Activated T-cell treated with anti-CD3 and anti-CD28 coated beads, Interleukin-2, amount 50 U/mL, for 24 hours (primary cell): ENCODE measurements around the gene STK32C.
"Not testable (repeated sequence)": the region's sequence is repeated elsewhere in the genome, so short reads cannot be mapped to it uniquely, and the experiment has no call there.

Experiments used
- DNase-seq: peaks from one replicate; pipeline ENCODE4 v3.0.0-alpha.2; 2020
- H3K27ac Mint-ChIP-seq: 2 replicates; pipeline ENCODE4 v1.8.0; 2020; ENCODE audit warnings: mild to moderate bottlenecking, mixed read lengths
- H3K27me3 Mint-ChIP-seq: 2 replicates; pipeline ENCODE4 v1.8.0; 2020; ENCODE audit warnings: mixed read lengths
- H3K36me3 Mint-ChIP-seq: 2 replicates; pipeline ENCODE4 v1.8.0; 2020; ENCODE audit warnings: low read depth, mixed read lengths
- H3K4me1 Mint-ChIP-seq: 2 replicates; pipeline ENCODE4 v1.8.0; 2020; ENCODE audit warnings: low read depth, mixed read lengths
- H3K4me3 Mint-ChIP-seq: 2 replicates; pipeline ENCODE4 v1.8.0; 2020; ENCODE audit warnings: mild to moderate bottlenecking, moderate library complexity, mixed read lengths
- H3K9me3 Mint-ChIP-seq: 2 replicates; pipeline ENCODE4 v1.8.0; 2020; ENCODE audit warnings: mixed read lengths

STK32C gene

DNA sequence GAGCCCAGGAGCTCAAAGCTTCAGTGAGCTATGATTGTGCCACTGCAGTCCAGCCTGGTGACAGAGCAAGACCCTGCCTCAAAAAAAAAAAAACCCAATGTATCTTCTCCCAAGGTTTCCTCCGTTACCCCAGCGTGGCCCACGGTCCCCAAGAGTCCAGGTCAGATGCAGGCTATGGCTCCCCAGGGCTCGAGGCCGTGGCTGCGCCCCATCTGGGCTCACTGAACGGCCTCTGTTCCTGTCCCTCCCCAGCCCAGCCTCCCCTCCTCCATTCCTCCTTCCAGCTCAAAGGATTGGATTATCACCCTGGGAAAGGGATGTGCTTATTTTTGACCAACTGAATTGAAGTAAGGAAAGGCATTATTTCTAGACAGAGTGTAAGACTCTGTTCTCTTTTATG is 31.0 kb downstream of the STK32C start:
- Mint-ChIP-seq H3K27ac (no peak overlapping the region), H3K4me3 (no peak overlapping the region), H3K4me1 (peaks cover 4% of the 10 kb centered on the region), H3K9me3 (no peaks in the 10 kb centered on the region), H3K27me3 (no peaks in the 10 kb centered on the region), H3K36me3 (no peaks in the 10 kb centered on the region)
- no peak for DNase-seq

DNA sequence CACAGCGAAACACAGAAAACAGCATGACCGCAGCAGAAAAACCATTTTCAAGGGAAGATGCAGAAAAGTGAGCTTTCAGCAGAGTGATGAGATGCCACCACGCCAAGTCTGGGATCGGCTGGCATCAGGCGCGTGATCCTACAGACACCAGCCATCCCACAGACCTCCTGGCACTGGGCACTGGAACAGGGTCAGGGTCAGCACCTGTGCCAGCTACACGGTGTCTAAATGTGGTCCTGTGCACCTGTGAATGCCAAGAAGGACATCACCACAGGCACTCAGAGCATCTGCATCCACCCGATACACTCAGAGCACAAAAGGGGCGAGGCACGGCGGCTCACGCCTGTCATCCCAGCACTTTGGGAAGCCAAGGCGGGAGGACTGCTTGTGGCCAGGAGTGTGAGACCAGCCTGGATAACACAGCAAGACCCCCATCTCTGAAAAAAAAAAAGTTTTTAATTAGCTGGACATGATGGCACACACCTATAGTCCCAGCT is 31.5 kb downstream of the STK32C start:
- DNase-seq = no peak
- Mint-ChIP-seq H3K27ac (no peak overlapping the region), H3K4me1 (peaks cover 4% of the 10 kb centered on the region), H3K27me3 (no peaks in the 10 kb centered on the region), H3K4me3 (no peak overlapping the region), H3K9me3 (no peaks in the 10 kb centered on the region), H3K36me3 (no peaks in the 10 kb centered on the region)

DNA sequence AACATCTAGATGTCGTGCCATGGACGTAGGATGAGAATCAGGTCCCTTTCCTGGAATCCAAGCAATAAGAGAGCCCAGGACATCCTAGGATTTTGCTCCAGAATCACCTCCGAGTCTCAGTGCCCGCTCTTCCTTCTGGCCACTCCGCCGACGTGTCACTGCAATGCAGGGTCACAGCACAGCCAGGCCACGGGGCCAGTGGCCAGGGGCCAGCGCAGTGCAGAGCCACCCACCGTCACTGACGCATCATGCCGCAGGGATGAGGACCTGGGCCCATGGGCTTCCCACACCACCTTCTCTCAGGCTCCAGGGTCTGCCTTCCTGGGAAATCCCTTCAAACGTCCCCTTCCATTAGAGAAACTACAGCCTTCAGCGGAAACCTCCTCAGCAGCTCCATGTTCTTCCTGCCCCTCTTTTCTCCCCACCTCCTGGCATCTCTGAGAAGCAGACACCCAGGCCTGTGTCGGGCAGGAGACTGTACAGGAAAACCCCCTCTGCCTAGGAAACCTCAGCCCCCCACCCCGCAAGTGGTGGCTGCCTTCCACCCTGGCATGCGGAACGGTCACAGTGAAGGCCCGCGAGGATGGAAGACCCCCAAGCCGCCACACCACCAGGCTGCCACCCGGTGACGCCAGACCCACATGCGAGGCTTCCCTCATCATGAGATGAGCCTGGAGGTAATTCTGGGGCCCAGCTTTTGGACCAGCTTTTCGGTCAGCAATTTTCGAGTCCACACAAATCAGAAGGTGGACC is 32.1 kb downstream of the STK32C start:
- Mint-ChIP-seq H3K4me1 (peaks cover 1% of the 10 kb centered on the region), H3K36me3 (no peaks in the 10 kb centered on the region), H3K27me3 (no peaks in the 10 kb centered on the region), H3K9me3 (no peaks in the 10 kb centered on the region), H3K4me3 (no peak overlapping the region), H3K27ac (no peak overlapping the region)
- DNase-seq = no peak

DNA sequence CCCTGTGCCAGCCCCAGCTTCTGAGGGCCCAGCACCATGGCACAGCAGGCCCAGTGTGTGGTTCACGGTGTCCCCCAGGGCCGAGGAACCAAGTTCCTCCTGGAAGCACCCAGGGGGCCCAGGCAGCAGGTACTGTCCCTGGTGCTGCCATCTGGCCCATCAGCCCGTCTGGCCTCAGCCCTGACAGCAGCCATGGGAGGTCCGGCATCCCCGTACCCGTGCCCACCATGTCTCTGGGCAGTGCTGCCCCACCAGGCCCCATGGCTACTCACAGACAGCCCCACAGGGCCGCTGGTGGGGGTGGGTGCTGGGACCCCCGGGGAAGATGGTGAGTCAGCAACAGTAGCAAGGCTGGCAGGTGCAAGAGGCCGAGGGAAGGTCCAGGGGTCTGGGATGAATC is 32.8 kb downstream of the STK32C start:
- Mint-ChIP-seq H3K4me3 (no peak overlapping the region), H3K4me1 (no peaks in the 10 kb centered on the region), H3K27me3 (no peaks in the 10 kb centered on the region), H3K9me3 (no peaks in the 10 kb centered on the region), H3K27ac (no peak overlapping the region), H3K36me3 (no peaks in the 10 kb centered on the region)
- DNase-seq = no peak

DNA sequence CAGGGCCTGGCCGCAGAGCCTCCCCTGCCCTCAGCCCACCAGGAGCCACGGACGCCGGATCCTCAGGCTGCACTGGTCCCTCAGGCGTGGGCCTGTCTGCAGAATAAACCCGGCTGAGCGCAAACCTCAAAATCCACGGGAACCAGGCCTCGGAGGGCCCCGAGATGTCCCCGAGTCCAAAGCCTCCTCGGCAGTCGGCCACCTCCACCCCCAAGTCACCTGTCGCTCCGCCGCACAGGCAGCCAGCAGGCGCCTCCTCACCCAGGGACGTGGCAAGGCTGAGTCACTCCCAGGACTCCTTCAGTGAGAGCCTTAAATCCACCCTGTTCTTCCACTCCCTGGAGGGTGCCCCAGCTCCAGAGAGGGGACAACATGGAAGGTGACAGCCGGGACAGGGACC is 33.2 kb downstream of the STK32C start:
- no peaks in the 10 kb centered on the region for H3K36me3 Mint-ChIP-seq
- no peak for DNase-seq
- H3K9me3 Mint-ChIP-seq = no peaks in the 10 kb centered on the region
- no peaks in the 10 kb centered on the region for H3K4me1 Mint-ChIP-seq
- no peak overlapping the region for H3K27ac Mint-ChIP-seq
- H3K4me3 Mint-ChIP-seq = no peak overlapping the region
- no peaks in the 10 kb centered on the region for H3K27me3 Mint-ChIP-seq

DNA sequence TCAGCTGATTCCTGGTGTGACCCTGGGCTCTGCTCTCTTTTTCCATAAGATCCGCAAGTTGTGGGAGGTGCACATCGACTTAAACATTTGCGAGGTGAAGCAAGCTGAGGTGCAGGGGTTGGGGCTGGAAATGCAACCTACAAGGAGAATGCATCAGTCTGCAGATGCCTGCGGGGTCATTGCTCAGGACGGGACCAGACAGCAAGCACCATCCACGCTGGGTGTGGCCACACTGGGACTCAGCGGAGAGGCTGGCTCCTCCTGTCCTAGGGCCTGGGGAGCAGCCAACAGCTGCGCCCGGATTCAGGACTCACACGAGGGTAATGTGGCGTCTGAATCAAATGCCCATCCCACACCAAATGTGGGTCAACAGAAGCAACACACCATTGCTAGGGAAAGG is 33.8 kb downstream of the STK32C start:
- Mint-ChIP-seq H3K27me3 (no peaks in the 10 kb centered on the region), H3K36me3 (no peaks in the 10 kb centered on the region), H3K4me3 (no peak overlapping the region), H3K27ac (no peak overlapping the region), H3K9me3 (no peaks in the 10 kb centered on the region), H3K4me1 (no peaks in the 10 kb centered on the region)
- DNase-seq = no peak

DNA sequence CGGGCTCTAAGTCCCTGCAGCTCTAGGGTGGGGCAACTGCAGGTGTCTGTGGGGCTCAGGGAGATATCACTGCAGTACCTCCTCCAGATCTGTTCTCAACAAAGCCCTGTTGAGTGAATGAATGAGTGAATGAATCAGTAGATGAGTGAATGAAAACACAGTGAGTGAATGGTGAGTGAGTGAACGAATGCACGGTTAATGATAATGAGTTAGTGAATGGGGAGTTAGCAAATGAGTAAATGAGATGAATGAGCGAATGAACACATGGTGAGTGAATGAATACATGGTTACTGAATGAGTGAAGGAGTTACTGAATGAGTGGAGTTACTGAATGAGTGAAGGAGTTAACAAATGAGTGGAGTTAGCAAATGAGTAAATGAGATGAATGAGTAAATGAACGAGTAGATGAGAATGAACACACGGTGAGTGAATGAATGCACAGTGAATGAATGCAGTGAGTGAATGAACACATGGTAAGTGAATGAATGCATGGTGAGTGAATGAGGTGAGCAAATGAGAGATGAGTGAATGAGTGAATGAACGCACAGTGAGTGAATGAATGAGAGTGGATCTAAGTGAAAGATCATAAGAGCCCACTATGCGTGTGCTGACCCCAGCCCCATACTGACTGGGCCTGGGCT is 34.3 kb downstream of the STK32C start:
- no peaks in the 10 kb centered on the region for H3K36me3 Mint-ChIP-seq
- no peak overlapping the region for H3K27ac Mint-ChIP-seq
- H3K9me3 Mint-ChIP-seq = no peaks in the 10 kb centered on the region
- no peaks in the 10 kb centered on the region for H3K27me3 Mint-ChIP-seq
- DNase-seq = no peak
- no peak overlapping the region for H3K4me3 Mint-ChIP-seq
- H3K4me1 Mint-ChIP-seq = no peaks in the 10 kb centered on the region

DNA sequence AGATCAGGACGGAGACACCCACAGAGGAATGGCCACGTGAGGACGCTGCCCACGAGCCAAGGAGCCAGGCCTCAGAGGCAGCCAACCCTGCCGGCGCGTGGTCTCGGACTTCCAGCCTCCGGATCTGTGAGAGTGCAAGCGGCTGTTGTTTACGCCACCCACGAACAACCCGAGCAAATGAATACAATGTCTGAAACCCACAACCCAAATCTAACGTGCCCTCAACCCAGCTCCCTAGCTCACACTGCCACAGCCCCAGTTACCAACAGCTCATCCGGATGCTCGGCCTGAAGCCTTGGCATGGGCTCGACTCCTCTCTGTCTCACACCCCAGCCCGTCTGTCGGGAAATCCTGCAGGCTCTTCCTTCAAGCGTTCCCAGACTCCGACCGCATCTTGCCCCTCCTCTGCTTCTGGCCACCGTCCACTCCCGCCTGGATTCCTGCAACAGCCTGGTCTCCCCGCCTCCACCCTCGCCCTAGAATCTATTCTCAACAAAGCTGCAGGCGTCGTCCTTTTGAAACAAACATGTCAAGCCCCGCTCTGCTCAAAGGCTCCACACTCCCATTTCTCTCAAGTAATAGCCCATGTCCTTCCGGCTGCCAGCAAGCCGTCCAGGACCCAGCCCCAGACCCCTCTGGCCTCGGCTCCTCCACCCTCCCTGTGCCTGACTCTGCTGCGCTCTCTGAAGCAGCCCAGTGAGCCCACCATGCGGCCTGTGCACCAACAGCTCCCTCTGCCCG is 35.3 kb downstream of the STK32C start:
- Mint-ChIP-seq H3K36me3 (no peaks in the 10 kb centered on the region), H3K4me3 (no peak overlapping the region), H3K27me3 (no peaks in the 10 kb centered on the region), H3K4me1 (no peaks in the 10 kb centered on the region), H3K27ac (no peak overlapping the region), H3K9me3 (no peaks in the 10 kb centered on the region)
- no peak for DNase-seq

DNA sequence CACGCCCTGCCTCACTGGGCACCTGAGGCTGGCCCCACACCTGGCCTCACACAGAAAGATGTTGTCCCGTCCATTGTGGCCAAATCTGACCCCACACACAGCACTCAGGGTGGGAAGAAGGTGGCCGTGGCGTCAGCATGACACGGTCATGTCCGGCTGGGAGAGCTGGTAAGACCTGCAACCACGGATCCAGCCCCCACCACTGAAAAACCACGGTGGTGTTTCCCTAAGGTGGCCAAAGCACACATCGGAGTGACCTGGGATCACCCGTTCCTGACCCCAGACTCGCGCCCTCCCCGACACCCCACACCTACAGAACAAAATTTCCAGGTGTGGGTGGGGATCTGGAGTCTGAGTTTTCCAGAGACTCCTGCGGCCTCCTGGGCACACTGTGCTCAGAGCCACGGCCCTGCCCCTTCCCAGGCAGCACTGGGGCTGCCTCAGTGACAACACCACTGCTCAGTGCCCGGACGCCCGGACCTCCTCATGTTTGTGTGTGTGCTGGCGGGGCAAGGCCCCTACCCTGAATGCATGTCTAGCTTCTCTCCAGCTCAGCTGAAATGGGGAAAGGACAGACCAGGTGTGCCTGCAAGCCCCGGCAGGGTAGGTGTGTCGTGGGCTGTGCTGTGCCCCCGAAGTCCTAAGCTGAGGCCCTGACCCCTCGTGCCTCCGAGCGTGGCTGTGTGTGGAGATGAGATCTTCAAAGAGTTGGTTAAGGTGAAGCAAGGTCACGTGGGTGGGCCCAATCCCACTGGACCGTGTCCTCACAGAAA is 36.1 kb downstream of the STK32C start:
- no peaks in the 10 kb centered on the region for H3K9me3 Mint-ChIP-seq
- no peaks in the 10 kb centered on the region for H3K36me3 Mint-ChIP-seq
- no peak overlapping the region for H3K4me3 Mint-ChIP-seq
- H3K27ac Mint-ChIP-seq = no peak overlapping the region
- no peak for DNase-seq
- peaks cover 5% of the 10 kb centered on the region for H3K4me1 Mint-ChIP-seq
- no peaks in the 10 kb centered on the region for H3K27me3 Mint-ChIP-seq

DNA sequence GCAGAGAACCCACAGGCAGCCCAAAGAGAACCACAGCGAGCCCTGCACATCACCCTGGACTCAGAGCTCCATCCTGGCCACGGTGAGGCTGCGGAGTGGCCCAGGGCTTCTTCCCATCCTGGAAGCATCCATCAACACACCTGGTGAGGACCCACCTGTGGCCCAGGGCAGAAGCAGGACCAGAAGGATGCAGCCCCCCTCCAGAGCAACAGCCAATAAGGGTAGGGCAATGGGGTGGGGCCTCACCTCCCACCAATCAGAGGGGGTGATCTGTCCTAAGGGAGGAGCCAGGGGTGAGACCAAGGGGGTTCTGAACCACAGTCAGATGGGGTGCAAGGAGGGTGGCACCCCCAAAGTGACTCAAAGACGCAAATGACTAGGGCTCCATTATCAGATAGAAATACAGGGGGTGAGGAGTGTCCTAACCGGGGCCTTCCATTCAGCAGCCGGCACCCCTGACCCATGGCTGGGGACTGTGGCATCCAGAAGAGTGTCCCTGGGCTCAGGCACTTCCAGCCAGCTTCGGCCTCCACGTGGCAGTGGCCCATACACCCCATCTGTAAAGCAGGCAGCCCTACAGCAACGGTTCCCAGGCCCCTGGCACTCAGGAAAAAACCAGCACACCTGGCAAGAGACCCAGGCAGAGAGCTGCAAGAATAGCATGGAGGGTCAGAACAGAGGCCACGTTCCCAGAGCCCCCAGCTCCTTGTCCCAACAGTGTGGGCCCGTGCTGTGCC is 36.9 kb downstream of the STK32C start:
- DNase-seq = no peak
- Mint-ChIP-seq H3K4me1 (peaks cover 13% of the 10 kb centered on the region), H3K27me3 (no peaks in the 10 kb centered on the region), H3K9me3 (no peaks in the 10 kb centered on the region), H3K36me3 (no peaks in the 10 kb centered on the region), H3K4me3 (no peak overlapping the region), H3K27ac (no peak overlapping the region)

DNA sequence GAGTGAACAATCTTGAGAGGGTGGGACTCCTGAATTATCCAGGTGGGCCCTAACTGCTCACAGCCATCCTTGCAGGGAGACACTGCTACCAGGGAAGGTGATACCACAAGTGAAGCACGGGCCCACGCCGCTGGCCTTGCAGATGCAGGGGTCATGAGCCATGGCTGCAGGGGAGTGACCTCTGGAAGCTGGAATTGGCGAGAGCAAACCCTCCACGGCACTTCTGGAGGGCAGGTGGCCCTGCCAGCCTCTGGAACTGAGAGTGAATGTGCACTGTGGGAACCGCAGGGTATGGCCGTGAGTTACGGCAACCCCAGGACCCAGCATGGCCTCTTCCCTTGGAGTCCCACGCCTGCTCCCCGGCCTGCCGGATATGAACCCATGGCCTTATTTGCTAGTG is 37.5 kb downstream of the STK32C start:
- Mint-ChIP-seq H3K27ac (no peak overlapping the region), H3K4me3 (no peak overlapping the region), H3K27me3 (no peaks in the 10 kb centered on the region), H3K4me1 (peaks cover 13% of the 10 kb centered on the region), H3K36me3 (no peaks in the 10 kb centered on the region), H3K9me3 (no peaks in the 10 kb centered on the region)
- no peak for DNase-seq

DNA sequence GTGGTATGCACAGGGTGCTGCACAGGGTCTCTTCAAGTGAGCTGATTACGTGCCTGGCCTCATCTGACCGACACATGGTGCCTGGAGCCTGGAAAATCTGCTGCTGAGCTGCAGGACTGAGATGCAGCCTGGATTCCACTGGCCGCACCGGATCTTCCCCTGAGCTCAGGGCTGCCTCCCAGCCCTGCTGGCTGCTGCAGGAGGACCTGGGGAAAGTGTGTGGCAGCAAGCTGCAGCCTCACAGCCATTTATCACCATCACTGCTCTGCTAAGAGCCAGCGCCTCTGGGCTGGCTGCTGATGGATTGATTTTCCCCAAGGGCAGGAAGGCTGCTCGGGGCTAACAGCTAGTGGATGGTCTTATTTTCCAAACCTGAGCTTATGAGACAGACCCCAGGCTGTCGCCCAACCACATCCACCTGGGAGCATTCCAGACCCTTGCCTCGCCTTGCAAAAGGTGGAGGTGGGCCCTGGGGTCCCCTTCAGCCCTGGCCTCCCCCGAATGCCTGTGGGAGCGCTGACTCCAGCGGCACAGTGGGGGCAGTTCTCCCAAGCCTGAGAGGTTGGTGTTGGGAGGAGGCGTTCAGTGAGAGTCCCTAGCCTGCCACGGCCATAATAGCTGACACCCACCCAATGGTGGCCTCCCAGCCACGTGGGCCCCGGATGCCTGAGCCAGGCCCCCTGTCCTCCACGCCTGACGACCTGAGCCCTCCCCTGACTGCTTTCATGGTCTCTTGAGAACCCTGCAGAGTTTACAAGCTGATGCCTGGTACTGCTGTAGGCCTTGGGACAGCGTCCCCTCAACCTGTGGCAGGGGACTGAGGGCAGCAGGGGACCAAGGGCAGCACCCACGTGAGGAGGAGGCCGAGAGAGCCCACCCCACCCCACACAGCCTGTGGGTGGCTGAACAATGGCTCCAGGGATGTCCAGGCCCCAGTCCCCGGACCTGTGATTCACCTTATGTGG is 38.2 kb downstream of the STK32C start:
- no peak for DNase-seq
- Mint-ChIP-seq H3K4me1 (peaks cover 13% of the 10 kb centered on the region), H3K36me3 (no peaks in the 10 kb centered on the region), H3K27ac (no peak overlapping the region), H3K4me3 (no peak overlapping the region), H3K9me3 (no peaks in the 10 kb centered on the region), H3K27me3 (no peaks in the 10 kb centered on the region)

DNA sequence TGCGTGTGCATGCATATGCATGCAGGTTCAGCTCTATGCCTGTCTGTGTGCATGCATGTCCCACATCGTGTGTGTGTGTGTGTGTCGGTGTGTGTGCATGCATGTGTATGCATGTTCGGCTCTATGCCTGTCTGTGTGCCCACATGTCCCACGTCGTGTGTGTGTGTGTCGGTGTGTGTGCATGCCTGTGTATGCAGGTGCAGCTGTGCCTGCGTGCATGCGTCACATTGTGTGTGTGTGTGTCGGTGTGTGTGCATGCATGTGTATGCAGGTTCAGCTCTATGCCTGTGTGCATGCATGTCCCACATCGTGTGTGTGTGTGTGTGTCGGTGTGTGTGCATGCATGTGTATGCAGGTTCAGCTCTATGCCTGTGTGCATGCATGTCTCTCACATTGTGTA is 39.8 kb downstream of the STK32C start:
- peaks cover 13% of the 10 kb centered on the region for H3K4me1 Mint-ChIP-seq
- H3K27me3 Mint-ChIP-seq, H3K36me3 Mint-ChIP-seq, H3K4me3 Mint-ChIP-seq, H3K27ac Mint-ChIP-seq, DNase-seq, H3K9me3 Mint-ChIP-seq: not testable (repeated sequence)
